Keratinocyte (primary cell): Measurements from ENCODE around the gene VEGFB. TPM values are rescaled to one million over a fixed set of nuclear protein-coding genes. Genes with fewer than 3 reads are reported as not detected.

Source experiments
- DNase-seq: peaks from one replicate; pipeline ENCODE4 v3.0.0-alpha.2; 2011; ENCODE audit warnings: low read depth, missing footprints, low spot score
- FAIRE-seq: peaks from 2 replicates; lab custom pipeline; 2011; peaks lifted over from hg19 to GRCh38; lab: Jason Lieb, UNC
- H2AFZ ChIP-seq: 2 replicates; pipeline ENCODE4 v1.6.0; 2012; ENCODE audit warnings: low read length, control low read depth, inconsistent platforms; ENCODE audit not compliant: control insufficient read depth
- H3K27ac ChIP-seq: 2 replicates; pipeline ENCODE4 v1.5.1; 2011; ENCODE audit warnings: low read length; ENCODE audit not compliant: control insufficient read depth, insufficient read depth
- H3K27me3 ChIP-seq: 3 replicates; pipeline ENCODE4 v1.6.0; 2011; ENCODE audit warnings: low read length; ENCODE audit not compliant: control insufficient read depth, insufficient read depth; ENCODE audit errors: extremely low read depth
- H3K36me3 ChIP-seq, 2 experiments: 2 replicates in 1 of 2; 3 replicates in 1 of 2; pipeline ENCODE4 v1.5.1; 2011; ENCODE audit warnings: low read length in 2 of 2, mild to moderate bottlenecking in 1 of 2; ENCODE audit not compliant: control insufficient read depth in 2 of 2, insufficient read depth in 2 of 2; ENCODE audit errors: extremely low read depth in 1 of 2
- H3K4me1 ChIP-seq: 3 replicates; pipeline ENCODE4 v1.5.1; 2011; ENCODE audit warnings: low read length; ENCODE audit not compliant: control insufficient read depth, insufficient read depth; ENCODE audit errors: extremely low read depth
- H3K4me2 ChIP-seq: 3 replicates; pipeline ENCODE4 v1.6.0; 2011; ENCODE audit warnings: low read depth, low read length; ENCODE audit not compliant: control insufficient read depth, insufficient read depth; ENCODE audit errors: extremely low read depth
- H3K4me3 ChIP-seq, 3 experiments: fragments of 200-600 bp in 1 of 3; sonication (generic) in 1 of 3; 2 replicates in 2 of 3; 3 replicates in 1 of 3; pipeline ENCODE4 v1.5.1; 2011 to 2016; ENCODE audit warnings: low read length in 3 of 3, mild to moderate bottlenecking in 3 of 3, control low read depth in 2 of 3, inconsistent platforms in 1 of 3, low read depth in 1 of 3, mixed read lengths in 1 of 3, mixed run types in 1 of 3, moderate library complexity in 1 of 3; ENCODE audit not compliant: control insufficient read depth in 2 of 3, insufficient read depth in 2 of 3; ENCODE audit errors: extremely low read depth in 1 of 3
- H3K79me2 ChIP-seq: 2 replicates; pipeline ENCODE4 v1.6.0; 2012; ENCODE audit warnings: low read length; ENCODE audit not compliant: control insufficient read depth, insufficient read depth
- H3K9ac ChIP-seq: 3 replicates; pipeline ENCODE4 v1.6.0; 2011; ENCODE audit warnings: low read length; ENCODE audit not compliant: control insufficient read depth, insufficient read depth; ENCODE audit errors: extremely low read depth
- H3K9me1 ChIP-seq: 3 replicates; pipeline ENCODE4 v1.6.0; 2011; ENCODE audit warnings: low read length; ENCODE audit not compliant: control insufficient read depth, insufficient read depth; ENCODE audit errors: extremely low read depth
- H3K9me3 ChIP-seq: 2 replicates; pipeline ENCODE4 v1.5.1; 2012; ENCODE audit warnings: low read depth, low read length; ENCODE audit not compliant: control insufficient read depth
- H4K20me1 ChIP-seq: 3 replicates; pipeline ENCODE4 v1.6.0; 2011; ENCODE audit warnings: low read length; ENCODE audit not compliant: control insufficient read depth, insufficient read depth; ENCODE audit errors: extremely low read depth
- EZH2 ChIP-seq: IDR thresholded peaks from one replicate; pipeline ENCODE4 v1.6.1; 2012; ENCODE audit warnings: inconsistent platforms, mild to moderate bottlenecking, low read length, moderate library complexity
- dilution Hi-C: fragments of 300-500 bp; cut with MboI; formaldehyde crosslinking; loops from one replicate; pipeline ENCODE4 v1.7.0; 2020; ENCODE audit warnings: low sequenced_read_pairs; ENCODE audit not compliant: extremely low pct_ligation_motif_present
- polyA plus RNA-seq, 5 experiments: library from polyadenylated mRNA; depleted of rRNA in 3 of 5; stranded (reverse) in 3 of 5; stranded (forward) in 1 of 5; unstranded in 1 of 5; fragments of >200 nt; gene quantifications; 1 replicate in 1 of 5; 2 replicates in 3 of 5; 3 replicates in 1 of 5; pipeline versions ENCODE4 v1.2.1 to v1.2.3, GENCODE V29; 2011 to 2012; ENCODE audit warnings: missing spikeins in 2 of 5, low read depth in 1 of 5, low replicate concordance in 1 of 5
- TF ChIP-seq, protein P1 (sequence below), 3 experiments: IDR thresholded peaks in 1 of 3; conservative IDR thresholded peaks in 1 of 3; optimal IDR thresholded peaks in 1 of 3; 2 replicates in 2 of 3; 3 replicates in 1 of 3; pipeline versions ENCODE3 to v1.5.1; 2011; ENCODE audit warnings: low read length in 3 of 3, mild to moderate bottlenecking in 3 of 3, moderate library complexity in 2 of 3, control low read depth in 1 of 3, inconsistent platforms in 1 of 3; ENCODE audit not compliant: insufficient read depth in 2 of 3; ENCODE audit errors: extremely low read depth in 1 of 3

VEGFB gene
- polyA plus RNA-seq, 1 donor (not counting 4 experiments of a cell fraction or from before 2014, with no cell fraction given), result 10.0 TPM

DNA sequence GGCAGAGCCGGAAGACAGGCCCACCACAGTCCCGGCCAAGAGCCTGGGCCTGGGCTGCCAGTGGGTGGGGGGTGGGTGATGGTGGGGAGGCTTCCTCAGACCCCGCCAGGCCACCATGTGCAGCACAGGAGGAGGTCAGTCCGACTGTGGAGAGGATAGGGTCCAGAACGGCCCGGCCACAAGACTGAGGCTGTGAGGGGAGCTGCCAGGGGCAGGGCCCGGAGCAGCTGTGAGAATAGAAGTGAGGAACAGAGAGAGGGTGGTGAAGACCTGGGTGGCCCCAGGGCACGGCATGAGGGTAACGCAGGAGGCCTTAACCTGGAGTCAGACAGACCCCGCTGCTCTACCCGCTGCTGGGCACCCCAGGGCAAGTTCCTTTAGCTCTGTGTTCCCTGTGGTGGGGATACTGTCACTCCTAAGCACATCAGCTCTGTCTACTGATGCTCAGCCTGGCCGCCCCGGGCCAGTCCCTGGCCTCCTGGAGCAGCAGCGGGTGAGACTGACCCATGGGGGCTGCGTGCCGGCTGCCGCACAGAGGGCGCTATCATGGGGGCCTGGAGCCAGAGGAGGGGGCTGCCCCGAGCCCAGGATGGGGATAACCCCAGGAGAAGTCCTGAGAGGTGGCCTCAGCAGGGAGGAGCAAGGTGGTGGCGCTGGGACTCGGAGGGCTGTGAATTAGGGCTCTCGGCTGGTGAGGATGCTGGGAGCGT is 26.1 kb upstream of the VEGFB start:
- TF ChIP-seq, protein P1, sequence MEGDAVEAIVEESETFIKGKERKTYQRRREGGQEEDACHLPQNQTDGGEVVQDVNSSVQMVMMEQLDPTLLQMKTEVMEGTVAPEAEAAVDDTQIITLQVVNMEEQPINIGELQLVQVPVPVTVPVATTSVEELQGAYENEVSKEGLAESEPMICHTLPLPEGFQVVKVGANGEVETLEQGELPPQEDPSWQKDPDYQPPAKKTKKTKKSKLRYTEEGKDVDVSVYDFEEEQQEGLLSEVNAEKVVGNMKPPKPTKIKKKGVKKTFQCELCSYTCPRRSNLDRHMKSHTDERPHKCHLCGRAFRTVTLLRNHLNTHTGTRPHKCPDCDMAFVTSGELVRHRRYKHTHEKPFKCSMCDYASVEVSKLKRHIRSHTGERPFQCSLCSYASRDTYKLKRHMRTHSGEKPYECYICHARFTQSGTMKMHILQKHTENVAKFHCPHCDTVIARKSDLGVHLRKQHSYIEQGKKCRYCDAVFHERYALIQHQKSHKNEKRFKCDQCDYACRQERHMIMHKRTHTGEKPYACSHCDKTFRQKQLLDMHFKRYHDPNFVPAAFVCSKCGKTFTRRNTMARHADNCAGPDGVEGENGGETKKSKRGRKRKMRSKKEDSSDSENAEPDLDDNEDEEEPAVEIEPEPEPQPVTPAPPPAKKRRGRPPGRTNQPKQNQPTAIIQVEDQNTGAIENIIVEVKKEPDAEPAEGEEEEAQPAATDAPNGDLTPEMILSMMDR (optimal IDR thresholded peaks at IDR 0.05 in 1 of 3, IDR thresholded peaks at IDR 0.05 in 1 of 3, conservative IDR thresholded peaks at IDR 0.05 in 1 of 3; ENCODE audit: extremely low read depth in 1 of 3, insufficient read depth in 2 of 3, low read length in 3 of 3), result no peak
- TF ChIP-seq EZH2, result no peak
- Histone ChIP-seq H3K9me3 (no peaks in the 10 kb centered on the region), H3K9ac (no peak overlapping the region), H4K20me1 (peaks cover 14% of the 10 kb centered on the region), H3K4me1 (no peaks in the 10 kb centered on the region), H3K4me3 (no peak overlapping the region), H3K27me3 (no peaks in the 10 kb centered on the region), H3K79me2 (no peaks in the 10 kb centered on the region), H3K9me1 (no peaks in the 10 kb centered on the region), H2AFZ (no peak overlapping the region), H3K36me3 (peaks cover 23 to 31% of the 10 kb centered on the region in 2 experiments), H3K27ac (no peak overlapping the region), H3K4me2 (no peak overlapping the region)
- FAIRE-seq, result no peak
- dilution Hi-C loops, result no loop called here
- DNase-seq, result no peak

DNA sequence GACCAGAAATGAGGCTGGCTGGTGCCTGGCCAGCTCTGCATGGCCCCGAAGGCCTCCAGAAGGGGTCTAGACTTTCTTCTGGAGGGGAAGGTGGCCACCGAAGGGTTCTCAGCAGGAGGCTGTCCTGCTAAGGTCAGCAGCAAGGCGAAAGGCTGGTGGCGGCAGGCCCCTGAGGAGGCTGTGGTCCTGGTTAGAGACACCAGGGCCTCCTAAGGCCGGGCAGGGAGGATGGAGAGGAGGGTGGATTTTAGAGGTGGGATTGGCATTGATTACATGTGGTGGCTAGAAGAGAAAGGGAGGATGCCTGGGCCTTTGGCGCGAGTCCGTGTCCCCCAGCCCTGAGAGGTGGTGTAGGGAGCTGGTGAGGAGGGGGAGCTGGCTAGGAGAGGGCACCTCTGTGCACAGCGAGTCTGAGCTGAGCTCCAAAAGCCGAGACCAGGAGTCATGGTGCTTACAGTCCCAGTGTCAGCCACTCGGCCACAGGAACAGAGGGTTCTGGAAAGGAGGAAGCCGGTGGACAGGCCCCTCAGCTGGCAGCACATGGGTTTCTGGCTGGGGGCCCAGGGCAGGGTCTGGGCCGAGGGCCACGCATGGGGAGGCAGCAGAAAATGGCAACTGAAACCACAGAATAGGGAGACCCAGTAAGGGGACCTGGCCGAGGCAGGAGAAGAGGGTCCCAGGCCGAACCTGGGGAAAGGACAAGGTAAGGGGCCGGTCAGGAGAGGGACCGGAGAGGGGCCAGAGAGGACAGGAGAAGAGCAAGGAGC is 25.4 kb upstream of the VEGFB start:
- Histone ChIP-seq H4K20me1 (peaks cover 8% of the 10 kb centered on the region), H3K4me1 (no peaks in the 10 kb centered on the region), H3K4me2 (no peak overlapping the region), H3K9me1 (no peaks in the 10 kb centered on the region), H2AFZ (no peak overlapping the region), H3K27me3 (no peaks in the 10 kb centered on the region), H3K4me3 (no peak overlapping the region), H3K79me2 (no peaks in the 10 kb centered on the region), H3K9ac (no peak overlapping the region), H3K36me3 (peaks cover 16 to 24% of the 10 kb centered on the region in 2 experiments), H3K27ac (no peak overlapping the region), H3K9me3 (no peaks in the 10 kb centered on the region)
- TF ChIP-seq EZH2, result no peak
- TF ChIP-seq, protein P1 (optimal IDR thresholded peaks at IDR 0.05 in 1 of 3, IDR thresholded peaks at IDR 0.05 in 1 of 3, conservative IDR thresholded peaks at IDR 0.05 in 1 of 3; ENCODE audit: extremely low read depth in 1 of 3, insufficient read depth in 2 of 3, low read length in 3 of 3), result no peak
- DNase-seq (no peak), FAIRE-seq (no peak)
- dilution Hi-C loops, result no loop called here
